D721Med (cell line): ENCODE measurements around the gene FBXO7.
"Not testable (repeated sequence)": the region's sequence is repeated elsewhere in the genome, so short reads cannot be mapped to it uniquely, and the experiment has no call there.

Experiments used
- DNase-seq: peaks from one replicate; pipeline ENCODE4 v3.0.0; 2011; ENCODE audit warnings: low spot score; ENCODE audit not compliant: insufficient read length
- FAIRE-seq: peaks from 2 replicates; lab custom pipeline; 2011; peaks lifted over from hg19 to GRCh38; lab: Jason Lieb, UNC
- CTCF ChIP-seq: IDR thresholded peaks from 2 replicates; pipeline ENCODE4 v1.5.1; 2012; ENCODE audit warnings: mild to moderate bottlenecking, control low read depth; ENCODE audit not compliant: insufficient read depth; ENCODE audit errors: missing control alignments

FBXO7 gene

GRCh38 chr22:32476281-32477195, 1.9 kb downstream of the FBXO7 start:
- no peak for DNase-seq
- TF ChIP-seq CTCF: no peak
- no peak for FAIRE-seq

GRCh38 chr22:32477596-32477995, 3.0 kb downstream of the FBXO7 start:
- no peak for FAIRE-seq
- TF ChIP-seq CTCF: no peak

GRCh38 chr22:32478552-32478951, 3.9 kb downstream of the FBXO7 start:
- FAIRE-seq, DNase-seq: not testable (repeated sequence)

More at GRCh38 chr22:32477596-32477995, 3.0 kb downstream of the FBXO7 start:
- DNase-seq: no peak

- no peak for DNase-seq
- no peak for FAIRE-seq
- TF ChIP-seq CTCF: no peak
Observed at GRCh38 chr22:32478994-32479393, 4.4 kb downstream of the FBXO7 start.

- no peak for TF ChIP-seq CTCF
- no peak for FAIRE-seq
- DNase-seq: no peak
Observed at GRCh38 chr22:32480238-32480637, 5.6 kb downstream of the FBXO7 start.

GRCh38 chr22:32482708-32483107, 8.1 kb downstream of the FBXO7 start:
- DNase-seq: no peak
- no peak for TF ChIP-seq CTCF
- FAIRE-seq: no peak

- no peak for TF ChIP-seq CTCF
- FAIRE-seq (no peak), DNase-seq (no peak)
Observed at GRCh38 chr22:32486656-32487390, 12.2 kb downstream of the FBXO7 start.
